HEK293 (cell line): ENCODE results near the gene CFAP299.

Source experiments
- CTCF ChIA-PET: fragments of 350-600 bp; formaldehyde crosslinking; extraction: SDS; loops from one replicate; lab custom pipeline; 2021; ENCODE audit warnings: antibody characterized with exemption; lab: Yijun Ruan, JAX
- POLR2A ChIA-PET: fragments of 300-600 bp; formaldehyde crosslinking; extraction: SDS; loops from one replicate; lab custom pipeline; 2020; ENCODE audit warnings: antibody characterized with exemption, inconsistent platforms; lab: Yijun Ruan, JAX
- H3K27ac ChIP-seq: fragments of 200-500 bp; sonication (Bioruptor generic); 2 replicates; pipeline ENCODE4 v1.5.1; 2014; ENCODE audit warnings: low read depth, low read length, control low read depth, inconsistent platforms; ENCODE audit errors: extremely low read depth
- H3K36me3 ChIP-seq, 2 experiments: fragments of 200-500 bp in 1 of 2; sonication (Bioruptor generic) in 1 of 2; 1 replicate in 1 of 2; 2 replicates in 1 of 2; pipeline ENCODE4 v1.5.1; 2014 to 2017; ENCODE audit warnings: inconsistent platforms in 2 of 2, low read length in 2 of 2; ENCODE audit not compliant: control insufficient read depth in 2 of 2, insufficient read depth in 1 of 2
- H3K4me1 ChIP-seq: fragments of 200-500 bp; sonication (Bioruptor generic); 2 replicates; pipeline ENCODE4 v1.5.1; 2014; ENCODE audit warnings: mild to moderate bottlenecking, low read length, inconsistent platforms; ENCODE audit not compliant: control insufficient read depth, insufficient read depth
- H3K4me3 ChIP-seq: 2 replicates; pipeline ENCODE4 v1.5.1; 2011; ENCODE audit warnings: low read depth, mild to moderate bottlenecking, control low read depth, low read length, moderate library complexity
- H3K9me3 ChIP-seq: fragments of 200-500 bp; sonication (Bioruptor generic); 2 replicates; pipeline ENCODE4 v1.5.1; 2014; ENCODE audit warnings: low read depth, low read length, inconsistent platforms; ENCODE audit not compliant: control insufficient read depth, insufficient read depth
- BCL11A ChIP-seq: fragments of 450-650 bp; formaldehyde crosslinking; IDR thresholded peaks from 2 replicates; pipeline ENCODE4 v1.5.1; 2016; ENCODE audit warnings: low read depth, missing biosample characterization, missing genetic modification characterization
- BCL6B ChIP-seq: fragments of 450-650 bp; formaldehyde crosslinking; IDR thresholded peaks from 2 replicates; pipeline ENCODE4 v1.5.1; 2017; ENCODE audit warnings: missing biosample characterization, missing genetic modification characterization
- GLI4 ChIP-seq: fragments of 450-650 bp; formaldehyde crosslinking; IDR thresholded peaks from 2 replicates; pipeline ENCODE4 v1.5.1; 2016; ENCODE audit warnings: missing biosample characterization, missing genetic modification characterization
- PATZ1 ChIP-seq: fragments of 450-650 bp; formaldehyde crosslinking; IDR thresholded peaks from 2 replicates; pipeline ENCODE4 v1.5.1; 2016; ENCODE audit warnings: missing biosample characterization, missing genetic modification characterization
- SALL2 ChIP-seq: fragments of 450-650 bp; formaldehyde crosslinking; IDR thresholded peaks from 2 replicates; pipeline ENCODE4 v1.5.0; 2017; ENCODE audit warnings: missing biosample characterization, mild to moderate bottlenecking, missing genetic modification characterization, borderline replicate concordance
- ZBTB10 ChIP-seq: fragments of 450-650 bp; formaldehyde crosslinking; IDR thresholded peaks from 2 replicates; pipeline ENCODE4 v1.5.1; 2016; ENCODE audit warnings: missing biosample characterization, missing genetic modification characterization
- ZBTB44 ChIP-seq: fragments of 450-650 bp; IDR thresholded peaks from 2 replicates; pipeline ENCODE4 v1.5.1; 2018; ENCODE audit warnings: missing biosample characterization, mild to moderate bottlenecking, missing genetic modification characterization
- ZFP3 ChIP-seq: fragments of 450-650 bp; formaldehyde crosslinking; IDR thresholded peaks from 2 replicates; pipeline ENCODE4 v1.5.1; 2016; ENCODE audit warnings: low read depth, missing biosample characterization, missing genetic modification characterization
- ZNF112 ChIP-seq: fragments of 450-650 bp; formaldehyde crosslinking; IDR thresholded peaks from 2 replicates; pipeline ENCODE4 v1.5.0; 2017; ENCODE audit warnings: missing biosample characterization, missing genetic modification characterization
- ZNF2 ChIP-seq: fragments of 450-650 bp; formaldehyde crosslinking; IDR thresholded peaks from 2 replicates; pipeline ENCODE4 v1.5.1; 2016; ENCODE audit warnings: missing biosample characterization, missing genetic modification characterization
- ZNF239 ChIP-seq: fragments of 450-650 bp; formaldehyde crosslinking; IDR thresholded peaks from 2 replicates; pipeline ENCODE4 v1.5.1; 2016; ENCODE audit warnings: missing biosample characterization, missing genetic modification characterization
- ZNF302 ChIP-seq: fragments of 450-650 bp; formaldehyde crosslinking; IDR thresholded peaks from 2 replicates; pipeline ENCODE4 v1.5.1; 2016; ENCODE audit warnings: missing biosample characterization, missing genetic modification characterization, low read depth
- ZNF501 ChIP-seq: fragments of 450-650 bp; formaldehyde crosslinking; IDR thresholded peaks from 2 replicates; pipeline ENCODE4 v1.5.1; 2016; ENCODE audit warnings: missing biosample characterization, missing genetic modification characterization
- ZNF544 ChIP-seq: fragments of 450-650 bp; formaldehyde crosslinking; IDR thresholded peaks from 2 replicates; pipeline ENCODE4 v1.5.0; 2017; ENCODE audit warnings: missing biosample characterization, missing genetic modification characterization
- ZNF624 ChIP-seq: fragments of 450-650 bp; formaldehyde crosslinking; IDR thresholded peaks from 2 replicates; pipeline ENCODE4 v1.5.1; 2017; ENCODE audit warnings: missing biosample characterization, missing genetic modification characterization
- ZNF768 ChIP-seq: fragments of 450-650 bp; formaldehyde crosslinking; IDR thresholded peaks from 2 replicates; pipeline ENCODE4 v1.5.1; 2018; ENCODE audit warnings: missing biosample characterization, mild to moderate bottlenecking, missing genetic modification characterization
- ZNF792 ChIP-seq: fragments of 450-650 bp; formaldehyde crosslinking; IDR thresholded peaks from 2 replicates; pipeline ENCODE4 v1.5.1; 2016; ENCODE audit warnings: missing biosample characterization, missing genetic modification characterization

Gene CFAP299

GRCh38 chr4:80462621-80463091 lies 127.1 kb downstream of the CFAP299 start:
- no peak for TF ChIP-seq BCL11A (tag by site-specific recombination)
- H3K27ac ChIP-seq: no peak overlapping the region
- ChIA-PET CTCF (no interaction called here), POLR2A (no interaction called here)
- H3K9me3 ChIP-seq: no peaks in the 10 kb centered on the region
- H3K36me3 ChIP-seq: no peaks in the 10 kb centered on the region
- H3K4me3 ChIP-seq: no peak overlapping the region
- no peaks in the 10 kb centered on the region for H3K4me1 ChIP-seq

- H3K4me3 ChIP-seq: no peak overlapping the region
- POLR2A ChIA-PET: no interaction called here
- TF ChIP-seq PATZ1 (no peak), BCL6B (tag by site-specific recombination) (no peak), ZBTB10 (no peak), ZNF624 (tag by site-specific recombination) (no peak)
These were observed 128.0 kb downstream of the CFAP299 start for GRCh38 chr4:80463509-80463908.

GRCh38 chr4:80465238-80465637 lies 129.7 kb downstream of the CFAP299 start:
- ChIA-PET POLR2A (no interaction called here), CTCF (no interaction called here)
- Histone ChIP-seq H3K4me3 (no peak overlapping the region), H3K9me3 (no peaks in the 10 kb centered on the region), H3K4me1 (no peaks in the 10 kb centered on the region), H3K36me3 (no peaks in the 10 kb centered on the region), H3K27ac (no peak overlapping the region)
- TF ChIP-seq ZNF112: no peak
- no peak for TF ChIP-seq ZNF302 (tag by site-specific recombination)
- TF ChIP-seq ZNF768 (tag by site-specific recombination): no peak

More at GRCh38 chr4:80463509-80463908, 128.0 kb downstream of the CFAP299 start:
- no peaks in the 10 kb centered on the region for H3K9me3 ChIP-seq
- no peaks in the 10 kb centered on the region for H3K36me3 ChIP-seq
- no peaks in the 10 kb centered on the region for H3K4me1 ChIP-seq
- CTCF ChIA-PET: interaction anchor here (0.5 kb wide), 1 partner anchor 669 kb away, joined by 3 read pairs; no protein-coding TSS in a partner anchor
- H3K27ac ChIP-seq: no peak overlapping the region

- H3K4me1 ChIP-seq: no peaks in the 10 kb centered on the region
- POLR2A ChIA-PET: no interaction called here
These were observed 130.2 kb downstream of the CFAP299 start for GRCh38 chr4:80465736-80466135.

More at GRCh38 chr4:80465736-80466135, 130.2 kb downstream of the CFAP299 start:
- no peak overlapping the region for H3K27ac ChIP-seq
- no peak overlapping the region for H3K4me3 ChIP-seq
- CTCF ChIA-PET: no interaction called here
- H3K36me3 ChIP-seq: no peaks in the 10 kb centered on the region
- H3K9me3 ChIP-seq: no peaks in the 10 kb centered on the region
- TF ChIP-seq SALL2 (tag by site-specific recombination) (no peak), ZFP3 (tag by site-specific recombination) (no peak), ZNF544 (no peak), ZNF501 (tag by site-specific recombination) (no peak), ZNF792 (tag by site-specific recombination) (no peak), BCL11A (tag by site-specific recombination) (no peak), ZNF2 (tag by site-specific recombination) (no peak), GLI4 (tag by site-specific recombination) (no peak), ZNF239 (tag by site-specific recombination) (no peak), ZBTB44 (tag by site-specific recombination) (no peak)
- TF ChIP-seq, all 188 proteins: peak for 0
